ENCODE results near the gene ZNF320.

The ZNF320 gene

GRCh38 chr19:52936151-52936953 lies 38.9 kb upstream of the ZNF320 start:
- no peak for TF ChIP-seq YY1 (IDR thresholded peaks at IDR 0.05; ENCODE audit: low read depth)
- TF ChIP-seq TCF12 (IDR thresholded peaks at IDR 0.05; ENCODE audit: low read depth) = no peak
- TF ChIP-seq, protein P1, sequence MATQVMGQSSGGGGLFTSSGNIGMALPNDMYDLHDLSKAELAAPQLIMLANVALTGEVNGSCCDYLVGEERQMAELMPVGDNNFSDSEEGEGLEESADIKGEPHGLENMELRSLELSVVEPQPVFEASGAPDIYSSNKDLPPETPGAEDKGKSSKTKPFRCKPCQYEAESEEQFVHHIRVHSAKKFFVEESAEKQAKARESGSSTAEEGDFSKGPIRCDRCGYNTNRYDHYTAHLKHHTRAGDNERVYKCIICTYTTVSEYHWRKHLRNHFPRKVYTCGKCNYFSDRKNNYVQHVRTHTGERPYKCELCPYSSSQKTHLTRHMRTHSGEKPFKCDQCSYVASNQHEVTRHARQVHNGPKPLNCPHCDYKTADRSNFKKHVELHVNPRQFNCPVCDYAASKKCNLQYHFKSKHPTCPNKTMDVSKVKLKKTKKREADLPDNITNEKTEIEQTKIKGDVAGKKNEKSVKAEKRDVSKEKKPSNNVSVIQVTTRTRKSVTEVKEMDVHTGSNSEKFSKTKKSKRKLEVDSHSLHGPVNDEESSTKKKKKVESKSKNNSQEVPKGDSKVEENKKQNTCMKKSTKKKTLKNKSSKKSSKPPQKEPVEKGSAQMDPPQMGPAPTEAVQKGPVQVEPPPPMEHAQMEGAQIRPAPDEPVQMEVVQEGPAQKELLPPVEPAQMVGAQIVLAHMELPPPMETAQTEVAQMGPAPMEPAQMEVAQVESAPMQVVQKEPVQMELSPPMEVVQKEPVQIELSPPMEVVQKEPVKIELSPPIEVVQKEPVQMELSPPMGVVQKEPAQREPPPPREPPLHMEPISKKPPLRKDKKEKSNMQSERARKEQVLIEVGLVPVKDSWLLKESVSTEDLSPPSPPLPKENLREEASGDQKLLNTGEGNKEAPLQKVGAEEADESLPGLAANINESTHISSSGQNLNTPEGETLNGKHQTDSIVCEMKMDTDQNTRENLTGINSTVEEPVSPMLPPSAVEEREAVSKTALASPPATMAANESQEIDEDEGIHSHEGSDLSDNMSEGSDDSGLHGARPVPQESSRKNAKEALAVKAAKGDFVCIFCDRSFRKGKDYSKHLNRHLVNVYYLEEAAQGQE (IDR thresholded peaks at IDR 0.05; ENCODE audit: low read depth) = no peak
- TF ChIP-seq CEBPB (IDR thresholded peaks at IDR 0.05) = no peak
- TF ChIP-seq CREB1 (IDR thresholded peaks at IDR 0.05; ENCODE audit: low read depth) = no peak
- no peak for TF ChIP-seq NFIC (IDR thresholded peaks at IDR 0.05)
- TF ChIP-seq, protein P2, sequence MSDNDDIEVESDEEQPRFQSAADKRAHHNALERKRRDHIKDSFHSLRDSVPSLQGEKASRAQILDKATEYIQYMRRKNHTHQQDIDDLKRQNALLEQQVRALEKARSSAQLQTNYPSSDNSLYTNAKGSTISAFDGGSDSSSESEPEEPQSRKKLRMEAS (IDR thresholded peaks at IDR 0.05) = no peak

DNA sequence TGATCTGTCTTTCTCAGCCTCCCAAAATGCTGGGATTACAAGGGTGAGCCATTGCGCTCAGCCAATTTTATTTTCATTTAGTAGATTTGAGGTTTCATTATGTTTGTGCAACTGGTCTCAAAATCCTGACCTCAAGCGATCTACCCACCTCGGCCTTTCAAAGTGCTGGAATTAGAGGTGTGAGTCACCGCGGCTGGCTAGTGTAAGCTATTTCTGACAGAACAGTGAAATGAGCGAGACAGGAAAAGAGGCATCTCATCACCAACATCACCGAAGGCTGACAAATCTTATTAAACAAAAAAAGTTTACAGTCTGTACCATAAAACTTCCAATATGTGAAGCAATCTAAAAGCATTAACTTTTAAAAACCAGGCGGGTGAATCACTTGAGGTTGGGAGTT lies 38.0 kb upstream of the ZNF320 start:
- no peak for TF ChIP-seq RAD21 (IDR thresholded peaks at IDR 0.05; ENCODE audit: low read depth)
- TF ChIP-seq, protein P2 (IDR thresholded peaks at IDR 0.05) = no peak
- no peak for TF ChIP-seq ZBTB7A (IDR thresholded peaks at IDR 0.05; ENCODE audit: low read depth)
- TF ChIP-seq TEAD4 (IDR thresholded peaks at IDR 0.05) = no peak
- TF ChIP-seq, protein P1 (IDR thresholded peaks at IDR 0.05; ENCODE audit: low read depth) = no peak
- no peak for TF ChIP-seq CREB1 (IDR thresholded peaks at IDR 0.05; ENCODE audit: low read depth)
- TF ChIP-seq YY1 (IDR thresholded peaks at IDR 0.05; ENCODE audit: low read depth) = no peak
- TF ChIP-seq EP300 (IDR thresholded peaks at IDR 0.05; ENCODE audit: borderline replicate concordance) = no peak
- no peak for TF ChIP-seq TAF1 (IDR thresholded peaks at IDR 0.05; ENCODE audit: low read depth)
- TF ChIP-seq USF1 (IDR thresholded peaks at IDR 0.05) = no peak
- TF ChIP-seq EGR1 (IDR thresholded peaks at IDR 0.05) = no peak
- TF ChIP-seq TCF12 (IDR thresholded peaks at IDR 0.05; ENCODE audit: low read depth) = no peak
- TF ChIP-seq NFIC (IDR thresholded peaks at IDR 0.05) = no peak
- no peak for TF ChIP-seq FOXM1 (IDR thresholded peaks at IDR 0.05; ENCODE audit: borderline replicate concordance, low read depth)
- TF ChIP-seq CEBPB (IDR thresholded peaks at IDR 0.05) = no peak

GRCh38 chr19:52923778-52924593 lies 26.6 kb upstream of the ZNF320 start:
- TF ChIP-seq TEAD4 (IDR thresholded peaks at IDR 0.05) (no peak), NFIC (IDR thresholded peaks at IDR 0.05) (no peak), ZBTB7A (IDR thresholded peaks at IDR 0.05; ENCODE audit: low read depth) (no peak), RAD21 (IDR thresholded peaks at IDR 0.05; ENCODE audit: low read depth) (no peak), CEBPB (IDR thresholded peaks at IDR 0.05) (peak; percentile 84), USF1 (IDR thresholded peaks at IDR 0.05) (no peak), EP300 (IDR thresholded peaks at IDR 0.05; ENCODE audit: borderline replicate concordance) (no peak), TAF1 (IDR thresholded peaks at IDR 0.05; ENCODE audit: low read depth) (no peak), FOXM1 (IDR thresholded peaks at IDR 0.05; ENCODE audit: borderline replicate concordance, low read depth) (no peak), TCF12 (IDR thresholded peaks at IDR 0.05; ENCODE audit: low read depth) (peak; percentile 12; the same call in 1 of the 2 replicates)
- TF ChIP-seq, protein P2 (IDR thresholded peaks at IDR 0.05) = no peak
- TF ChIP-seq, protein P1 (IDR thresholded peaks at IDR 0.05; ENCODE audit: low read depth) = no peak
